ENCODE measurements around the gene TST.

GRCh38 chr22:36961626-36962025 is 57.6 kb downstream of the TST start:
- TF ChIP-seq CTCF (IDR thresholded peaks at IDR 0.05): no peak
- no peak for TF ChIP-seq POLR2AphosphoS5 (IDR thresholded peaks at IDR 0.05)

Measured in prostate gland (tissue), 2 donors.